CD4-positive, CD25-positive, alpha-beta regulatory T cell (primary cell): ENCODE data around the gene GOT2. TPM values are rescaled to one million over a fixed set of nuclear protein-coding genes. Genes with fewer than 3 reads are reported as not detected.
"Not testable (repeated sequence)": the region's sequence is repeated elsewhere in the genome, so short reads cannot be mapped to it uniquely, and the experiment has no call there.

Experiments used
- ATAC-seq, 2 donors: fragments of 150-1000 bp; cut with Tn5 transposase; one replicate each; pipeline ENCODE4 v1.10.0; 2021; ENCODE audit warnings: low read depth in 2 of 2, moderate number of reproducible peaks in 2 of 2, moderate library complexity in 1 of 2
- DNase-seq, 3 donors: peaks; one replicate each; pipeline versions ENCODE4 v3.0.0 to v3.0.0-alpha.2; 2012 to 2022; ENCODE audit warnings: mixed read lengths in 1 of 3
- H3K27ac ChIP-seq: one replicate; pipeline ENCODE4 v1.7.0; 2013; ENCODE audit warnings: mild to moderate bottlenecking, low read length; ENCODE audit not compliant: insufficient read depth, poor library complexity, severe bottlenecking
- H3K27me3 ChIP-seq: one replicate; pipeline ENCODE4 v1.7.0; 2013; ENCODE audit warnings: low read length; ENCODE audit not compliant: control insufficient read depth, insufficient read depth
- H3K36me3 ChIP-seq: one replicate; pipeline ENCODE4 v1.7.0; 2013; ENCODE audit warnings: mild to moderate bottlenecking, low read length, moderate library complexity; ENCODE audit not compliant: control insufficient read depth, insufficient read depth
- H3K4me1 ChIP-seq: 2 replicates; pipeline ENCODE4 v1.7.0; 2013; ENCODE audit warnings: mild to moderate bottlenecking, low read length; ENCODE audit not compliant: insufficient read depth, control insufficient read depth, poor library complexity, severe bottlenecking
- H3K4me3 ChIP-seq: one replicate; pipeline ENCODE4 v1.7.0; 2013; ENCODE audit warnings: low read depth, mild to moderate bottlenecking, low read length, moderate library complexity
- H3K9me3 ChIP-seq, 2 experiments: 1 replicate in 1 of 2; 2 replicates in 1 of 2; pipeline ENCODE4 v1.7.0; 2013; ENCODE audit warnings: low read length in 2 of 2, mild to moderate bottlenecking in 1 of 2, moderate library complexity in 1 of 2; ENCODE audit not compliant: control insufficient read depth in 2 of 2
- H3K27ac Mint-ChIP-seq, 3 donors: one replicate each; pipeline ENCODE4 v1.8.0; 2020 to 2022; ENCODE audit warnings: mild to moderate bottlenecking in 3 of 3, mixed read lengths in 3 of 3, moderate library complexity in 2 of 3
- H3K27me3 Mint-ChIP-seq: one replicate; pipeline ENCODE4 v1.8.0; 2022; ENCODE audit warnings: mild to moderate bottlenecking, mixed read lengths
- H3K36me3 Mint-ChIP-seq: one replicate; pipeline ENCODE4 v1.8.0; 2020; ENCODE audit warnings: mixed read lengths
- H3K4me1 Mint-ChIP-seq, 4 donors: one replicate each; pipeline ENCODE4 v1.8.0; 2020 to 2022; ENCODE audit warnings: mixed read lengths in 4 of 4, mild to moderate bottlenecking in 1 of 4
- H3K4me3 Mint-ChIP-seq, 4 donors: one replicate each; pipeline ENCODE4 v1.8.0; 2020 to 2022; ENCODE audit warnings: mild to moderate bottlenecking in 4 of 4, mixed read lengths in 4 of 4, moderate library complexity in 3 of 4
- H3K9me3 Mint-ChIP-seq, 7 donors: one replicate each; pipeline ENCODE4 v1.8.0; 2020 to 2022; ENCODE audit warnings: mixed read lengths in 7 of 7, mild to moderate bottlenecking in 3 of 7, moderate library complexity in 2 of 7
- polyA plus RNA-seq, 4 donors: library from polyadenylated mRNA; unstranded; fragments of 300-500 nt; fragmentation: Illumina TruSeq; gene quantifications; one replicate each; pipeline ENCODE4 v1.2.3, GENCODE V29; 2021
- total RNA-seq: library from RNA; stranded (reverse); gene quantifications from one replicate; pipeline ENCODE4 v1.2.3, GENCODE V29; 2022

The GOT2 gene
- total and polyA plus RNA-seq, 5 donors from 2014 or later: 28.7 to 97.5 (median 89.5) TPM

DNA sequence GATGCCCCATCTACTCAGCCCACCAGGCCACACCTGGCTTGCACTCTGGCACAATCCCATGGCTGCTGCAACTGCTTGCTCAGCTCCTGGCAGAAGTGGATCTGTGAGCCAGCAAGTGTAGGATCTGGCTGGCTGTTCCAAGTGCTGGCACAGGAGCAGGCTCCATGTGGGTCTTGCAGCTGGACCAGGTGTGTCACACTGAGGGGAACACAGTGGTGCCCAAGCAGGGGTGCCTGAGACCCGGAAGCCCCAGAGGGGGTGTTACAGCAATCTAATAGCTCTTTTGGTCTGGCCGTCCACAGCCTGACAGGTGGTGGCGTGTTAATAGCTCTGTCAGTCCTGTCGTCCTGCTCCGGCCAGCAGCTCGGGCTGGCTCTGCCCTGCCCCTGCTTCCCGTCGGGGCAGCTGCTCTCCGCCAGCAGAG is 19.6 kb upstream of the GOT2 start:
- Mint-ChIP-seq H3K9me3 (peaks cover 0 to 1% (median 0%) of the 10 kb centered on the region in 7 donors), H3K36me3 (no peaks in the 10 kb centered on the region), H3K4me1 (peaks cover 0 to 9% (median 4%) of the 10 kb centered on the region in 4 donors), H3K27ac (no peak overlapping the region), H3K27me3 (peaks cover 7% of the 10 kb centered on the region), H3K4me3 (no peak overlapping the region)
- H3K27ac ChIP-seq: no peak overlapping the region
- H3K4me1 ChIP-seq: peaks cover 5% of the 10 kb centered on the region
- H3K27me3 ChIP-seq: no peaks in the 10 kb centered on the region
- no peak for DNase-seq
- ATAC-seq: no peak
- no peaks in the 10 kb centered on the region for H3K36me3 ChIP-seq
- H3K4me3 ChIP-seq: no peak overlapping the region
- H3K9me3 ChIP-seq: no peaks in the 10 kb centered on the region

GRCh38 chr16:58744497-58744896 is 10.4 kb upstream of the GOT2 start:
- peaks cover 7% of the 10 kb centered on the region for H3K27me3 Mint-ChIP-seq
- DNase-seq (no peak), ATAC-seq (no peak)
- Histone ChIP-seq H3K4me1 (no peaks in the 10 kb centered on the region), H3K9me3 (no peaks in the 10 kb centered on the region), H3K36me3 (no peaks in the 10 kb centered on the region), H3K27me3 (no peaks in the 10 kb centered on the region), H3K27ac (no peak overlapping the region), H3K4me3 (no peak overlapping the region)
- H3K36me3 Mint-ChIP-seq: no peaks in the 10 kb centered on the region
- peaks cover 0 to under 1% (median 0%) of the 10 kb centered on the region in 7 donors for H3K9me3 Mint-ChIP-seq
- no peaks in the 10 kb centered on the region for H3K4me1 Mint-ChIP-seq
- H3K27ac Mint-ChIP-seq: no peak overlapping the region
- no peak overlapping the region for H3K4me3 Mint-ChIP-seq

- H3K27ac ChIP-seq: no peak overlapping the region
Measured at GRCh38 chr16:58741976-58742375, 7.9 kb upstream of the GOT2 start.

DNA sequence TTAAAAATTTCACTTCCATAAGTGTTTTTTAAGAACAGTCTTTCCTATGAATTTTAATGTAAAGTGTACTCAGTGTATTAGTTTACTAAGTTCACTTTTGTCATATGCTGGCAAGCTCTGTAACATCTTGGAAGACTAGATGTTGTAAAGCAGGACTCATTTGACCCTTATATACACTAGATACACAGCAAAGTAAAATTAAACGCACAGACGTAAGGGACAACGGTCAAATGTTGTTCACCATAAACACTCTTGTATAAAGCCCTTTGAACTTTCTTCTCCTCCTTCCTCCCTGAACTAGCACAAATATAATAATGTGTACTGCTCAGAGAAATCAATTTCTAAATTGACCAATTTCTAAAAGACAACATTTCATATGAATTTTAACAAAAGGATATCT is 7.0 kb upstream of the GOT2 start:
- H3K27ac ChIP-seq: no peak overlapping the region
- Mint-ChIP-seq H3K27me3 (peaks cover 16% of the 10 kb centered on the region), H3K27ac (no peak overlapping the region), H3K4me3 (no peak overlapping the region), H3K36me3 (no peaks in the 10 kb centered on the region), H3K4me1 (no peaks in the 10 kb centered on the region), H3K9me3 (no peaks in the 10 kb centered on the region)
- no peaks in the 10 kb centered on the region for H3K4me1 ChIP-seq
- H3K4me3 ChIP-seq: no peak overlapping the region
- H3K36me3 ChIP-seq: no peaks in the 10 kb centered on the region
- no peaks in the 10 kb centered on the region for H3K9me3 ChIP-seq
- no peak for DNase-seq
- no peak for ATAC-seq
- H3K27me3 ChIP-seq: no peaks in the 10 kb centered on the region

More at GRCh38 chr16:58741976-58742375, 7.9 kb upstream of the GOT2 start:
- DNase-seq: no peak
- Mint-ChIP-seq H3K9me3 (no peaks in the 10 kb centered on the region), H3K27ac (no peak overlapping the region), H3K4me3 (no peak overlapping the region), H3K27me3 (peaks cover 16% of the 10 kb centered on the region), H3K36me3 (no peaks in the 10 kb centered on the region), H3K4me1 (no peaks in the 10 kb centered on the region)
- H3K27me3 ChIP-seq: no peaks in the 10 kb centered on the region
- no peak for ATAC-seq
- no peaks in the 10 kb centered on the region for H3K36me3 ChIP-seq
- no peaks in the 10 kb centered on the region for H3K4me1 ChIP-seq
- no peak overlapping the region for H3K4me3 ChIP-seq
- no peaks in the 10 kb centered on the region for H3K9me3 ChIP-seq

GRCh38 chr16:58738672-58739296 is 4.7 kb upstream of the GOT2 start:
- H3K4me1 ChIP-seq: peaks cover 3% of the 10 kb centered on the region
- Mint-ChIP-seq H3K27ac (peak overlapping the region in 1 of 3 donors; percentile 72), H3K9me3 (no peaks in the 10 kb centered on the region), H3K36me3 (no peaks in the 10 kb centered on the region), H3K4me1 (peaks cover 0 to 11% (median 5%) of the 10 kb centered on the region in 4 donors), H3K27me3 (peaks cover 16% of the 10 kb centered on the region), H3K4me3 (no peak overlapping the region)
- no peak for ATAC-seq
- no peaks in the 10 kb centered on the region for H3K9me3 ChIP-seq
- no peak overlapping the region for H3K27ac ChIP-seq
- H3K4me3 ChIP-seq: no peak overlapping the region
- H3K27me3 ChIP-seq: no peaks in the 10 kb centered on the region
- DNase-seq: no peak
- no peaks in the 10 kb centered on the region for H3K36me3 ChIP-seq

DNA sequence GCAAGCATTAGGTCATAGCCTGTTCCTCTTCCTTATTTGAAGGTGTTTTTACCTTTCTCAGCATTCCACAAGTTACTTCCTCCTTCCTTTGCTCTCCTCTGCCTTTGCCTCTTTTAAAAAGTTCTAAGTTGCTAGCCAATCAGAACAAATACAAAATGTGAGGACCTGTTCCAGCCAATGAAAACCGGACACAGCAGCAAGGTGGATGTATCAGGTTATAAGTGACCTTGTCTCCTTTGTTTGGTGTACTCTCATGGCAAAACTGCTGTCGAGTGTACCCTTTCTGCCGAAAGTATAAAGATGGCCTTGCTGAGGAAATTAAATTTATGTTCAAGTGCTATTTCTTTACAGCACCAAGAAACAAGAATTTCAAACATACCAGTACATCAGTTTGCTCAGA is 2.2 kb upstream of the GOT2 start:
- H3K27me3 ChIP-seq, H3K36me3 Mint-ChIP-seq, H3K36me3 ChIP-seq, H3K27ac ChIP-seq, ATAC-seq, H3K9me3 Mint-ChIP-seq, H3K27ac Mint-ChIP-seq, H3K4me3 ChIP-seq, H3K9me3 ChIP-seq, DNase-seq: not testable (repeated sequence)
- Mint-ChIP-seq H3K27me3 (peaks cover 16% of the 10 kb centered on the region), H3K4me1 (peaks cover 10 to 31% (median 25%) of the 10 kb centered on the region in 4 donors), H3K4me3 (peak overlapping the region in 3 of 4 donors; percentile 33 to 91 (median 33))
- peaks cover 20% of the 10 kb centered on the region for H3K4me1 ChIP-seq

DNA sequence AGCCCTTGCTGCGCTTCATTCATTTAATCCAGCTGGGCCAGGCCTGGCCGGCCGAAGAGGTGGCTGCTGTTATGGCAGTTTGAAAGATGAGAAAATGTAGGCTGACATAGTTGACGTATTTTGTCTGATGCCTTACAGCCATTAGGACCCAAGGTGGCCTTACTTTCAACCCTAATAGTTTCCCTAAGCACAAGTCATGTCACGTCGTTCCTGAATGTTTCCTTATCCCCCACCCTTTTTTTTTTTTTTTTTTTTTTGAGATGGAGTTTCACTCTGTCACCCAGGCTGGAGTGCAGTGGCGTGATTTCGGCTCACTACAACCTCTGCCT is 307 bp upstream of the GOT2 start:
- no peak for DNase-seq
- ATAC-seq: no peak
- peak overlapping the region; percentile 24 to 92 (median 90) for H3K27ac Mint-ChIP-seq

DNA sequence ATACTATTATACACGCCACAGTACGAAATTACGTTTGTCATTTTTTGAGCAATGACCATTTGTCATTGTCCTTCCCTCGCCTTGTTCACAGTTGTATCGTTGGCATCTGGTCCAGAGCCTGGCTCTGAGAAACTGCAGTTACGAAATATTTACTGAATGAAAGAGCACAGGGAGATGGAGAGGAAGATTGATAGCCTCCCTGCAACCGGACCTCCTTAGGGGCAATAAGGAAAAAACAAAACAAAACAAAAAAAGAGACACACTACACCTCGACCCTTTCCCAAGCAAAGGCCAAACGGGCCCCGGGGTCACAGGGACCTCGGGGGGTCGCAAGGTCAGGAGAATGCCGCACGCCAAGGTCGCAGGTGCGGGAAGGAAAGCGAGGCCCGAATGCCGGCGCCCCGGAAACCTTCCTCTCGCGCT is 857 bp downstream of the GOT2 start:
- H3K27ac ChIP-seq: peak overlapping the region; percentile 65
- Mint-ChIP-seq H3K9me3 (no peaks in the 10 kb centered on the region), H3K4me1 (peaks cover 30 to 55% (median 43%) of the 10 kb centered on the region in 4 donors), H3K27ac (peak overlapping the region; percentile 86 to 90 (median 86)), H3K36me3 (no peaks in the 10 kb centered on the region), H3K27me3 (peaks cover 3% of the 10 kb centered on the region), H3K4me3 (peak overlapping the region; percentile 89 to 97 (median 90))
- no peaks in the 10 kb centered on the region for H3K27me3 ChIP-seq
- H3K4me3 ChIP-seq: peak overlapping the region; percentile 82
- DNase-seq (peak in 1 of 3 donors; percentile 1), ATAC-seq (no peak)
- H3K36me3 ChIP-seq: no peaks in the 10 kb centered on the region
- peaks cover 20% of the 10 kb centered on the region for H3K4me1 ChIP-seq
- H3K9me3 ChIP-seq: no peaks in the 10 kb centered on the region

More for the DNA sequence above, 307 bp upstream of the GOT2 start:
- H3K4me3 ChIP-seq: peak overlapping the region; percentile 69
- H3K27me3 ChIP-seq: no peaks in the 10 kb centered on the region
- Mint-ChIP-seq H3K27me3 (peaks cover 8% of the 10 kb centered on the region), H3K4me1 (peaks cover 22 to 49% (median 39%) of the 10 kb centered on the region in 4 donors), H3K4me3 (peak overlapping the region; percentile 92 to 98 (median 96)), H3K36me3 (no peaks in the 10 kb centered on the region), H3K9me3 (no peaks in the 10 kb centered on the region)
- no peaks in the 10 kb centered on the region for H3K36me3 ChIP-seq
- H3K27ac ChIP-seq: peak overlapping the region; percentile 65
- peaks cover 20% of the 10 kb centered on the region for H3K4me1 ChIP-seq
- H3K9me3 ChIP-seq: no peaks in the 10 kb centered on the region
